WTC11 (cell line): ENCODE data around the gene IQSEC1. TPM values are rescaled to one million over a fixed set of nuclear protein-coding genes. Genes with fewer than 3 reads are reported as not detected.

Source experiments
- ATAC-seq: fragments of 200-7000 bp; cut with Tn5 transposase; 2 replicates; pipeline ENCODE4 v1.10.0; 2021; ENCODE audit warnings: mild to moderate bottlenecking, moderate library complexity
- CTCF ChIA-PET: fragments of 300-600 bp; sonication (Branson Sonifier 250); formaldehyde crosslinking; loops from one replicate; lab custom pipeline; 2021; ENCODE audit warnings: antibody characterized with exemption; lab: Charles Lee
- POLR2A ChIA-PET: fragments of 350-600 bp; sonication (Branson Sonifier 250); formaldehyde crosslinking; loops from one replicate; lab custom pipeline; 2021; ENCODE audit warnings: antibody characterized with exemption; lab: Charles Lee
- DNase-seq: peaks from one replicate; pipeline ENCODE4 v3.0.0; 2021; ENCODE audit warnings: low spot score
- H3K27ac Mint-ChIP-seq: 2 replicates; pipeline ENCODE4 v1.8.0; 2021; ENCODE audit warnings: mixed read lengths
- H3K27me3 Mint-ChIP-seq: 2 replicates; pipeline ENCODE4 v1.8.0; 2021; ENCODE audit warnings: low read depth, mild to moderate bottlenecking, moderate library complexity, mixed read lengths
- H3K36me3 Mint-ChIP-seq: 2 replicates; pipeline ENCODE4 v1.8.0; 2021; ENCODE audit warnings: mixed read lengths
- H3K4me1 Mint-ChIP-seq: 2 replicates; pipeline ENCODE4 v1.8.0; 2022; ENCODE audit warnings: mixed read lengths
- H3K4me3 Mint-ChIP-seq: 2 replicates; pipeline ENCODE4 v1.8.0; 2021; ENCODE audit warnings: mild to moderate bottlenecking, moderate library complexity, mixed read lengths
- H3K9me3 Mint-ChIP-seq: 2 replicates; pipeline ENCODE4 v1.8.0; 2021; ENCODE audit warnings: mixed read lengths
- CBFB ChIP-seq: sonication (generic); formaldehyde crosslinking; IDR thresholded peaks from 2 replicates; pipeline ENCODE4 v1.8.1; 2022; ENCODE audit warnings: mild to moderate bottlenecking, low read depth, missing genetic modification reagents
- ELF4 ChIP-seq: sonication (generic); formaldehyde crosslinking; IDR thresholded peaks from 2 replicates; pipeline ENCODE4 v1.8.1; 2022; ENCODE audit warnings: low read depth, mild to moderate bottlenecking, moderate library complexity, missing genetic modification reagents
- GABPB1 ChIP-seq: sonication (generic); formaldehyde crosslinking; IDR thresholded peaks from 2 replicates; pipeline ENCODE4 v1.8.1; 2023; ENCODE audit warnings: mild to moderate bottlenecking, missing genetic modification reagents
- IRF2 ChIP-seq: sonication (generic); formaldehyde crosslinking; IDR thresholded peaks from 2 replicates; pipeline ENCODE4 v1.8.0; 2022; ENCODE audit warnings: low read depth, missing genetic modification reagents, borderline replicate concordance
- KAT7 ChIP-seq: sonication (generic); formaldehyde crosslinking; IDR thresholded peaks from 2 replicates; pipeline ENCODE4 v1.8.1; 2023; ENCODE audit warnings: missing genetic modification reagents, mild to moderate bottlenecking, borderline replicate concordance
- MXD4 ChIP-seq: fragments of 250-450 bp; sonication (Bioruptor Pico); IDR thresholded peaks from 2 replicates; pipeline ENCODE4 v1.8.0; 2021; ENCODE audit warnings: mild to moderate bottlenecking, moderate library complexity, borderline replicate concordance
- MYBL2 ChIP-seq: sonication (generic); formaldehyde crosslinking; IDR thresholded peaks from 2 replicates; pipeline ENCODE4 v1.8.1; 2023; ENCODE audit warnings: mild to moderate bottlenecking, moderate library complexity, missing genetic modification reagents
- SP1 ChIP-seq: sonication (generic); formaldehyde crosslinking; conservative IDR thresholded peaks from 2 replicates; pipeline ENCODE4 v1.8.1; 2022; ENCODE audit warnings: missing genetic modification reagents
- total RNA-seq: library from RNA; stranded (reverse); gene quantifications from 3 replicates; pipeline ENCODE4 v1.2.3, GENCODE V29; 2021
- TF ChIP-seq, protein P1 (sequence below): sonication (generic); formaldehyde crosslinking; IDR thresholded peaks from 2 replicates; pipeline ENCODE4 v1.8.0; 2023; ENCODE audit warnings: missing genetic modification reagents, mild to moderate bottlenecking, borderline replicate concordance
- TF ChIP-seq, protein P2 (sequence below): sonication (generic); formaldehyde crosslinking; IDR thresholded peaks from 2 replicates; pipeline ENCODE4 v1.8.1; 2022; ENCODE audit warnings: missing genetic modification reagents, borderline replicate concordance
- TF ChIP-seq, protein P3 (sequence below): fragments of 200-600 bp; IDR thresholded peaks from 2 replicates; pipeline ENCODE4 v1.8.0; 2022; ENCODE audit warnings: antibody characterized with exemption
- TF ChIP-seq, protein P4 (sequence below): sonication (generic); formaldehyde crosslinking; IDR thresholded peaks from 2 replicates; pipeline ENCODE4 v1.8.0; 2022; ENCODE audit warnings: mild to moderate bottlenecking, missing genetic modification reagents
- TF ChIP-seq, protein P5 (sequence below): fragments of 250-450 bp; sonication (Bioruptor Pico); IDR thresholded peaks from 2 replicates; pipeline ENCODE4 v1.9.0; 2021; ENCODE audit warnings: moderate library complexity, mild to moderate bottlenecking, inconsistent platforms, borderline replicate concordance
- TF ChIP-seq, protein P6 (sequence below): sonication (generic); formaldehyde crosslinking; IDR thresholded peaks from 2 replicates; pipeline ENCODE4 v1.8.0; 2022; ENCODE audit warnings: missing genetic modification reagents
- TF ChIP-seq, protein P7 (sequence below): sonication (generic); formaldehyde crosslinking; IDR thresholded peaks from 2 replicates; pipeline ENCODE4 v1.8.0; 2022; ENCODE audit warnings: mild to moderate bottlenecking, missing genetic modification reagents

Gene IQSEC1
- total RNA-seq, 1 experiment from 2014 or later, result 35.0 TPM

DNA sequence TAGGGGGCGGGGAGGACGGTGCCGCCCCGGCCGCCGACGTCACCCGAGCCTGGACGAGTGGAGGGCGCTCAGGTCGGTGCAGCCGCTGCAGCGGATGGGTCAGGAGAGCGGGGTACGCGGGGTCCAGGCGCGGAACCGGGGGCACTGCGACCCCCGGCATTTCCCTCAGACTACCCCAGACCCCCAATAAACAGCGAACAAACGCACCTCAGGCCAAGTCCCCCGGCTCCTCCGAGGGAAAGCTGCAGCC lies 78.9 kb downstream of the IQSEC1 start (continued):
- TF ChIP-seq, protein P1, sequence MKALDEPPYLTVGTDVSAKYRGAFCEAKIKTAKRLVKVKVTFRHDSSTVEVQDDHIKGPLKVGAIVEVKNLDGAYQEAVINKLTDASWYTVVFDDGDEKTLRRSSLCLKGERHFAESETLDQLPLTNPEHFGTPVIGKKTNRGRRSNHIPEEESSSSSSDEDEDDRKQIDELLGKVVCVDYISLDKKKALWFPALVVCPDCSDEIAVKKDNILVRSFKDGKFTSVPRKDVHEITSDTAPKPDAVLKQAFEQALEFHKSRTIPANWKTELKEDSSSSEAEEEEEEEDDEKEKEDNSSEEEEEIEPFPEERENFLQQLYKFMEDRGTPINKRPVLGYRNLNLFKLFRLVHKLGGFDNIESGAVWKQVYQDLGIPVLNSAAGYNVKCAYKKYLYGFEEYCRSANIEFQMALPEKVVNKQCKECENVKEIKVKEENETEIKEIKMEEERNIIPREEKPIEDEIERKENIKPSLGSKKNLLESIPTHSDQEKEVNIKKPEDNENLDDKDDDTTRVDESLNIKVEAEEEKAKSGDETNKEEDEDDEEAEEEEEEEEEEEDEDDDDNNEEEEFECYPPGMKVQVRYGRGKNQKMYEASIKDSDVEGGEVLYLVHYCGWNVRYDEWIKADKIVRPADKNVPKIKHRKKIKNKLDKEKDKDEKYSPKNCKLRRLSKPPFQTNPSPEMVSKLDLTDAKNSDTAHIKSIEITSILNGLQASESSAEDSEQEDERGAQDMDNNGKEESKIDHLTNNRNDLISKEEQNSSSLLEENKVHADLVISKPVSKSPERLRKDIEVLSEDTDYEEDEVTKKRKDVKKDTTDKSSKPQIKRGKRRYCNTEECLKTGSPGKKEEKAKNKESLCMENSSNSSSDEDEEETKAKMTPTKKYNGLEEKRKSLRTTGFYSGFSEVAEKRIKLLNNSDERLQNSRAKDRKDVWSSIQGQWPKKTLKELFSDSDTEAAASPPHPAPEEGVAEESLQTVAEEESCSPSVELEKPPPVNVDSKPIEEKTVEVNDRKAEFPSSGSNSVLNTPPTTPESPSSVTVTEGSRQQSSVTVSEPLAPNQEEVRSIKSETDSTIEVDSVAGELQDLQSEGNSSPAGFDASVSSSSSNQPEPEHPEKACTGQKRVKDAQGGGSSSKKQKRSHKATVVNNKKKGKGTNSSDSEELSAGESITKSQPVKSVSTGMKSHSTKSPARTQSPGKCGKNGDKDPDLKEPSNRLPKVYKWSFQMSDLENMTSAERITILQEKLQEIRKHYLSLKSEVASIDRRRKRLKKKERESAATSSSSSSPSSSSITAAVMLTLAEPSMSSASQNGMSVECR (CRISPR knock-in tag), result no peak

DNA sequence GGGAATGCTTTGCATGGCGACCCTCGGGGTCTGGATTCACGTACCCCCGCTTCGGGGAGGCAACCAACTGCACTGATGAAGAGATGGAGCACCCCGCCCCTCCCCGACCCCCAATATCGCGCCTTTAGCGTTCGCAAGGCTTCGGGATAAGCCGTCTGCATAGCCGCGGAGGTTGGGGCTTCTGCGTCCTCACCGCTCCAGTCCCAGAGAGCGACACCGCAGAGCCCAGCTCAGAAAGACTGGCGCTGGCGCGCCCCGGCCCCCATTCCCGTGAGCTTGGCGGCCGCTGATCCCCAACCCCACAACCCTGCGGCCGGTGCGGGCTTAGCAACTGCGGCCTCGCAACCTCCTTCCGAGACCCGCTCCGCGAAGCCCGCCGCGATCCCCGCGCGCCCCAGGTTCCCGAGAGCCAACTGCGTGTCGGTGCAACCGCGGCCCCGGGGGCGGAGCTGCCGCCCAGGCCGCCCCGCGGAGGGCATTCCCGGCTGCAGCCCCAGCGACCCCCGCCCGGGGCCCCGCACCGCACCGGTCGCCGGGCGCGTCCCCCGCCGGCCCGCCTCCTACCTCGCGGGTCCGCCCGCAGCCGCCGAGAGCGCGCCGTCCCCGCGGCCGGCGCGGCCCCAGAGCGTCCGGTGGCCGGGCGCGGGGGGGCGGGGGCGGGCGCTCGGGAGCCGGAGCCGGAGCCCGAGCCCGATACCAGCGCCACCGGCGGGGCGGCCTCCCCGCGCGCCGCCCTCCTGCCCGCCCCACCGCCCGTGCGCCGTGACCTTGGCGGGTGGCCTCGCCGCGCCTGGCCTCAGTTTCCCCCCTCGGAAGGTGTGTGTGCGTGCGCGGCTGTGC lies 79.5 kb downstream of the IQSEC1 start:
- peak overlapping the region; percentile 79 for H3K4me3 Mint-ChIP-seq
- CTCF ChIA-PET, result interaction anchor here (0.6 to 4.5 kb wide), 16 partner anchors 9 to 289 kb away, joined by 3 to 76 read pairs (median 4); no protein-coding TSS in a partner anchor
- DNase-seq (peak; percentile 57), ATAC-seq (peak; percentile 32)
- H3K9me3 Mint-ChIP-seq, result no peaks in the 10 kb centered on the region
- no peaks in the 10 kb centered on the region for H3K36me3 Mint-ChIP-seq
- H3K27me3 Mint-ChIP-seq, result peaks cover 6% of the 10 kb centered on the region
- TF ChIP-seq SP1 (CRISPR knock-in tag) (peak; percentile 52; the same call in 1 of the 2 replicates), KAT7 (CRISPR knock-in tag) (no peak)
- POLR2A ChIA-PET, result interaction anchor here (1.1 kb wide), 1 partner anchor 34 kb away, joined by 3 read pairs; no protein-coding TSS in a partner anchor
- no peak overlapping the region for H3K27ac Mint-ChIP-seq
- H3K4me1 Mint-ChIP-seq, result peaks cover 14% of the 10 kb centered on the region

DNA sequence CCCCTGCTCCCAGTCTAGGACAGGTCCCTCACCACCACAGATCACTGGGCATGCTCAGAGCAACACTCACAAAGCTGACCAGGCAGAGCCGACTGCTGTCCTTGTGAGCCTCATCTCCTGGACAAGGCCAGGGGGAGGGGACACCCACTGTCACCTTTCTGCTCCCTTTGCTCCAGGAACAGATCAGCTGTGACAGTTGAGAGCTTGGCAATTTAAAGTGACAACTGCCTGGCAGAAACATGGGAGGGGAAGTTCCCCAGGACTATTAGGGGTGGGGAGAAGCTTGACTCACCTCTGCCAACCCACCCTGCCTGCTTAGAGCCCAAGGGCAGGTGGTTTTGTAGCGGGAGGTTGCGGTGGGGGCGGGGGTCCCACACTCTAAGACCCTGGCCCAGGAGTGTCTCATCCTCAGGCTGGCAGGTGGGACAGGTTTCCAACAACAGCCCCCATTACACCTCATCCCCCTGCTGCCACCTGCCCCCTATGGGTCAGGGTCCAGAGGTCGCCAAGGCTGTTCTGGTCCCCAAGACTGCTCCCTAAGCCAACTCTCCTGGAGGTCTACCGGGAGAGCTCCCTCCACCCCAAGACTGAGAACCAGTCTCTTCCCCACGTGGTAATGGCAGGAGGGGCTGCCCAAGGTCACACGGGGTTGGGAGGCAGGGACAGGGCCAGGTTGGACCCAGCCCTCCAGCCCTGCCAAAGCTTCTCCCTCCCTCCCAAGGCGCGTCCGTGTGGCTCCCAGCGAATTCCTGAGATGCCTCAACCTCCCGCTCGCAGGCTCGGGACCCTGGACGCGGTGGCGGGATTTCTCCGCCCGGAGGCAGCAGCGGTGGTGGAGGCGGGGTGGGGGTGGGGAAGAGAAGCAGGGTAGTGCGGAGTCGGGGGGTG lies 80.4 kb downstream of the IQSEC1 start:
- peak; percentile 82 for DNase-seq
- H3K27me3 Mint-ChIP-seq, result peaks cover 6% of the 10 kb centered on the region
- no peaks in the 10 kb centered on the region for H3K9me3 Mint-ChIP-seq
- ChIA-PET POLR2A (interaction anchor here (0.7 to 1.3 kb wide), 5 partner anchors 15 to 487 kb away, joined by 3 to 4 read pairs (median 3); partner anchors contain the start of gene HDAC11), CTCF (interaction anchor here (0.6 to 4.5 kb wide), 21 partner anchors 8 to 777 kb away, joined by 3 to 76 read pairs (median 4); no protein-coding TSS in a partner anchor)
- no peaks in the 10 kb centered on the region for H3K36me3 Mint-ChIP-seq
- peak; percentile 57 for ATAC-seq
- peaks cover 14% of the 10 kb centered on the region for H3K4me1 Mint-ChIP-seq
- no peak overlapping the region for H3K27ac Mint-ChIP-seq
- peak overlapping the region; percentile 62 for H3K4me3 Mint-ChIP-seq
- TF ChIP-seq, protein P2, sequence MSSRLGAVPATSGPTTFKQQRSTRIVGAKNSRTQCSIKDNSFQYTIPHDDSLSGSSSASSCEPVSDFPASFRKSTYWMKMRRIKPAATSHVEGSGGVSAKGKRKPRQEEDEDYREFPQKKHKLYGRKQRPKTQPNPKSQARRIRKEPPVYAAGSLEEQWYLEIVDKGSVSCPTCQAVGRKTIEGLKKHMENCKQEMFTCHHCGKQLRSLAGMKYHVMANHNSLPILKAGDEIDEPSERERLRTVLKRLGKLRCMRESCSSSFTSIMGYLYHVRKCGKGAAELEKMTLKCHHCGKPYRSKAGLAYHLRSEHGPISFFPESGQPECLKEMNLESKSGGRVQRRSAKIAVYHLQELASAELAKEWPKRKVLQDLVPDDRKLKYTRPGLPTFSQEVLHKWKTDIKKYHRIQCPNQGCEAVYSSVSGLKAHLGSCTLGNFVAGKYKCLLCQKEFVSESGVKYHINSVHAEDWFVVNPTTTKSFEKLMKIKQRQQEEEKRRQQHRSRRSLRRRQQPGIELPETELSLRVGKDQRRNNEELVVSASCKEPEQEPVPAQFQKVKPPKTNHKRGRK (CRISPR knock-in tag), result no peak
- TF ChIP-seq, protein P3, sequence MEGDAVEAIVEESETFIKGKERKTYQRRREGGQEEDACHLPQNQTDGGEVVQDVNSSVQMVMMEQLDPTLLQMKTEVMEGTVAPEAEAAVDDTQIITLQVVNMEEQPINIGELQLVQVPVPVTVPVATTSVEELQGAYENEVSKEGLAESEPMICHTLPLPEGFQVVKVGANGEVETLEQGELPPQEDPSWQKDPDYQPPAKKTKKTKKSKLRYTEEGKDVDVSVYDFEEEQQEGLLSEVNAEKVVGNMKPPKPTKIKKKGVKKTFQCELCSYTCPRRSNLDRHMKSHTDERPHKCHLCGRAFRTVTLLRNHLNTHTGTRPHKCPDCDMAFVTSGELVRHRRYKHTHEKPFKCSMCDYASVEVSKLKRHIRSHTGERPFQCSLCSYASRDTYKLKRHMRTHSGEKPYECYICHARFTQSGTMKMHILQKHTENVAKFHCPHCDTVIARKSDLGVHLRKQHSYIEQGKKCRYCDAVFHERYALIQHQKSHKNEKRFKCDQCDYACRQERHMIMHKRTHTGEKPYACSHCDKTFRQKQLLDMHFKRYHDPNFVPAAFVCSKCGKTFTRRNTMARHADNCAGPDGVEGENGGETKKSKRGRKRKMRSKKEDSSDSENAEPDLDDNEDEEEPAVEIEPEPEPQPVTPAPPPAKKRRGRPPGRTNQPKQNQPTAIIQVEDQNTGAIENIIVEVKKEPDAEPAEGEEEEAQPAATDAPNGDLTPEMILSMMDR, result no peak
- TF ChIP-seq KAT7 (CRISPR knock-in tag), result no peak
- no peak for TF ChIP-seq IRF2 (CRISPR knock-in tag)
- no peak for TF ChIP-seq MXD4 (CRISPR knock-in tag)
- no peak for TF ChIP-seq GABPB1 (CRISPR knock-in tag)
- TF ChIP-seq, protein P4, sequence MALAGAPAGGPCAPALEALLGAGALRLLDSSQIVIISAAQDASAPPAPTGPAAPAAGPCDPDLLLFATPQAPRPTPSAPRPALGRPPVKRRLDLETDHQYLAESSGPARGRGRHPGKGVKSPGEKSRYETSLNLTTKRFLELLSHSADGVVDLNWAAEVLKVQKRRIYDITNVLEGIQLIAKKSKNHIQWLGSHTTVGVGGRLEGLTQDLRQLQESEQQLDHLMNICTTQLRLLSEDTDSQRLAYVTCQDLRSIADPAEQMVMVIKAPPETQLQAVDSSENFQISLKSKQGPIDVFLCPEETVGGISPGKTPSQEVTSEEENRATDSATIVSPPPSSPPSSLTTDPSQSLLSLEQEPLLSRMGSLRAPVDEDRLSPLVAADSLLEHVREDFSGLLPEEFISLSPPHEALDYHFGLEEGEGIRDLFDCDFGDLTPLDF (CRISPR knock-in tag), result no peak
- TF ChIP-seq MYBL2 (CRISPR knock-in tag), result no peak
- TF ChIP-seq, protein P5, sequence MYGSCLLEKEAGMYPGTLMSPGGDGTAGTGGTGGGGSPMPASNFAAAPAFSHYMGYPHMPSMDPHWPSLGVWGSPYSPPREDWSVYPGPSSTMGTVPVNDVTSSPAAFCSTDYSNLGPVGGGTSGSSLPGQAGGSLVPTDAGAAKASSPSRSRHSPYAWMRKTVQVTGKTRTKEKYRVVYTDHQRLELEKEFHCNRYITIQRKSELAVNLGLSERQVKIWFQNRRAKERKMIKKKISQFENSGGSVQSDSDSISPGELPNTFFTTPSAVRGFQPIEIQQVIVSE (CRISPR knock-in tag), result no peak
- no peak for TF ChIP-seq ELF4
- TF ChIP-seq, protein P6, sequence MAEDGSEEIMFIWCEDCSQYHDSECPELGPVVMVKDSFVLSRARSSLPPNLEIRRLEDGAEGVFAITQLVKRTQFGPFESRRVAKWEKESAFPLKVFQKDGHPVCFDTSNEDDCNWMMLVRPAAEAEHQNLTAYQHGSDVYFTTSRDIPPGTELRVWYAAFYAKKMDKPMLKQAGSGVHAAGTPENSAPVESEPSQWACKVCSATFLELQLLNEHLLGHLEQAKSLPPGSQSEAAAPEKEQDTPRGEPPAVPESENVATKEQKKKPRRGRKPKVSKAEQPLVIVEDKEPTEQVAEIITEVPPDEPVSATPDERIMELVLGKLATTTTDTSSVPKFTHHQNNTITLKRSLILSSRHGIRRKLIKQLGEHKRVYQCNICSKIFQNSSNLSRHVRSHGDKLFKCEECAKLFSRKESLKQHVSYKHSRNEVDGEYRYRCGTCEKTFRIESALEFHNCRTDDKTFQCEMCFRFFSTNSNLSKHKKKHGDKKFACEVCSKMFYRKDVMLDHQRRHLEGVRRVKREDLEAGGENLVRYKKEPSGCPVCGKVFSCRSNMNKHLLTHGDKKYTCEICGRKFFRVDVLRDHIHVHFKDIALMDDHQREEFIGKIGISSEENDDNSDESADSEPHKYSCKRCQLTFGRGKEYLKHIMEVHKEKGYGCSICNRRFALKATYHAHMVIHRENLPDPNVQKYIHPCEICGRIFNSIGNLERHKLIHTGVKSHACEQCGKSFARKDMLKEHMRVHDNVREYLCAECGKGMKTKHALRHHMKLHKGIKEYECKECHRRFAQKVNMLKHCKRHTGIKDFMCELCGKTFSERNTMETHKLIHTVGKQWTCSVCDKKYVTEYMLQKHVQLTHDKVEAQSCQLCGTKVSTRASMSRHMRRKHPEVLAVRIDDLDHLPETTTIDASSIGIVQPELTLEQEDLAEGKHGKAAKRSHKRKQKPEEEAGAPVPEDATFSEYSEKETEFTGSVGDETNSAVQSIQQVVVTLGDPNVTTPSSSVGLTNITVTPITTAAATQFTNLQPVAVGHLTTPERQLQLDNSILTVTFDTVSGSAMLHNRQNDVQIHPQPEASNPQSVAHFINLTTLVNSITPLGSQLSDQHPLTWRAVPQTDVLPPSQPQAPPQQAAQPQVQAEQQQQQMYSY, result no peak
- no peak for TF ChIP-seq CBFB (CRISPR knock-in tag)
- TF ChIP-seq, protein P7, sequence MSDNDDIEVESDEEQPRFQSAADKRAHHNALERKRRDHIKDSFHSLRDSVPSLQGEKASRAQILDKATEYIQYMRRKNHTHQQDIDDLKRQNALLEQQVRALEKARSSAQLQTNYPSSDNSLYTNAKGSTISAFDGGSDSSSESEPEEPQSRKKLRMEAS, result peak; percentile 68
